Upper lobe of right lung (tissue), 1 donor: ENCODE results near the gene ANKRD11. TPM values are rescaled to one million over a fixed set of nuclear protein-coding genes. Genes with fewer than 3 reads are reported as not detected.

Experiments used
- ATAC-seq: fragments of 200-7000 bp; cut with Tn5 transposase; one replicate; pipeline ENCODE4 v1.9.1; 2020; ENCODE audit warnings: mild to moderate bottlenecking, moderate library complexity
- DNase-seq: peaks from one replicate; pipeline ENCODE4 v3.0.0-alpha.2; 2020
- H3K27ac ChIP-seq: fragments of 200-600 bp; one replicate; pipeline ENCODE4 v1.8.0; 2022
- H3K27me3 ChIP-seq: fragments of 200-600 bp; one replicate; pipeline ENCODE4 v1.8.0; 2022; ENCODE audit warnings: mild to moderate bottlenecking
- H3K36me3 ChIP-seq: fragments of 200-600 bp; one replicate; pipeline ENCODE4 v1.8.0; 2022
- H3K4me1 ChIP-seq: fragments of 200-600 bp; one replicate; pipeline ENCODE4 v1.8.0; 2022
- H3K4me3 ChIP-seq: fragments of 200-600 bp; one replicate; pipeline ENCODE4 v1.8.0; 2022; ENCODE audit warnings: mild to moderate bottlenecking
- H3K9me3 ChIP-seq: fragments of 200-600 bp; one replicate; pipeline ENCODE4 v1.8.0; 2022
- intact Hi-C: fragments of 100-400 bp; cut with DNase I; formaldehyde crosslinking; loops from one replicate; pipeline ENCODE4 v1.11.0; 2022
- total RNA-seq: library from RNA; stranded (reverse); fragmentation: NEBNext Ultra II Directional; extraction: Animal tissue kit (Norgen Biotek cat#: 25700); gene quantifications from one replicate; pipeline ENCODE4 v1.2.1, GENCODE V29; 2021
- TF ChIP-seq, protein P1 (sequence below): fragments of 200-600 bp; IDR thresholded peaks from one replicate; pipeline ENCODE4 v1.8.0; 2022; ENCODE audit warnings: antibody characterized with exemption
- donor health status: DM: no; HTN: yes; CAD: no; lungs with severe emphysema.

The ANKRD11 gene
- total RNA-seq, 1 donor from 2014 or later = 125 TPM

DNA sequence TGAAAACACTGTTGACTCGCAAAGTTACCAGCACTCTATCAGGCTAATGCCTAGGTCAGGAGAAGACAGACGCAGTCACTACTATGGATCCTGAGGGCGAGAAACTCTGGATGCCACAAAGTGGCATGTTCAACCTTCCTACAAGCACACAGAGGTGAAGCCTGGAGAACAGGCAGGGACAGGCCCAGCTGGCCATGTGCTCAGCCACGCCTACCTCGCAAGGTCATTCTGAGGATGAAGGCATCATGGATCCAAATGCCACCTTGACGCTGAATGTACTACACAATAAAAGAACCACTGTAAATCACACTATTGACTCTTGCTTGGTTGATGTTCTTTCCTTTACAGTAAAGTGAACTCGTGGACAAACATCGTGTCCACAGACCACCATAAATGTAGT lies 85.8 kb downstream of the ANKRD11 start:
- TF ChIP-seq, protein P1, sequence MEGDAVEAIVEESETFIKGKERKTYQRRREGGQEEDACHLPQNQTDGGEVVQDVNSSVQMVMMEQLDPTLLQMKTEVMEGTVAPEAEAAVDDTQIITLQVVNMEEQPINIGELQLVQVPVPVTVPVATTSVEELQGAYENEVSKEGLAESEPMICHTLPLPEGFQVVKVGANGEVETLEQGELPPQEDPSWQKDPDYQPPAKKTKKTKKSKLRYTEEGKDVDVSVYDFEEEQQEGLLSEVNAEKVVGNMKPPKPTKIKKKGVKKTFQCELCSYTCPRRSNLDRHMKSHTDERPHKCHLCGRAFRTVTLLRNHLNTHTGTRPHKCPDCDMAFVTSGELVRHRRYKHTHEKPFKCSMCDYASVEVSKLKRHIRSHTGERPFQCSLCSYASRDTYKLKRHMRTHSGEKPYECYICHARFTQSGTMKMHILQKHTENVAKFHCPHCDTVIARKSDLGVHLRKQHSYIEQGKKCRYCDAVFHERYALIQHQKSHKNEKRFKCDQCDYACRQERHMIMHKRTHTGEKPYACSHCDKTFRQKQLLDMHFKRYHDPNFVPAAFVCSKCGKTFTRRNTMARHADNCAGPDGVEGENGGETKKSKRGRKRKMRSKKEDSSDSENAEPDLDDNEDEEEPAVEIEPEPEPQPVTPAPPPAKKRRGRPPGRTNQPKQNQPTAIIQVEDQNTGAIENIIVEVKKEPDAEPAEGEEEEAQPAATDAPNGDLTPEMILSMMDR = no peak
- Histone ChIP-seq H3K4me3 (no peak overlapping the region), H3K9me3 (no peaks in the 10 kb centered on the region), H3K27me3 (no peaks in the 10 kb centered on the region), H3K27ac (no peak overlapping the region), H3K4me1 (peaks cover 45% of the 10 kb centered on the region), H3K36me3 (no peaks in the 10 kb centered on the region)
- intact Hi-C loops = no loop called here
- no peak for DNase-seq
- no peak for ATAC-seq

GRCh38 chr16:89402962-89403361 lies 87.4 kb downstream of the ANKRD11 start:
- Histone ChIP-seq H3K36me3 (no peaks in the 10 kb centered on the region), H3K4me1 (peaks cover 29% of the 10 kb centered on the region), H3K4me3 (no peak overlapping the region), H3K27ac (no peak overlapping the region), H3K9me3 (no peaks in the 10 kb centered on the region), H3K27me3 (no peaks in the 10 kb centered on the region)
- DNase-seq (no peak), ATAC-seq (peak; percentile 16)
- intact Hi-C loops = no loop called here
- TF ChIP-seq, protein P1 = no peak

GRCh38 chr16:89401641-89402445 lies 88.5 kb downstream of the ANKRD11 start:
- no peaks in the 10 kb centered on the region for H3K27me3 ChIP-seq
- DNase-seq (no peak), ATAC-seq (no peak)
- no peak overlapping the region for H3K27ac ChIP-seq
- no peaks in the 10 kb centered on the region for H3K36me3 ChIP-seq
- no peaks in the 10 kb centered on the region for H3K9me3 ChIP-seq
- H3K4me3 ChIP-seq = no peak overlapping the region
- TF ChIP-seq, protein P1 = no peak
- intact Hi-C loops = no loop called here
- H3K4me1 ChIP-seq = peaks cover 18% of the 10 kb centered on the region

DNA sequence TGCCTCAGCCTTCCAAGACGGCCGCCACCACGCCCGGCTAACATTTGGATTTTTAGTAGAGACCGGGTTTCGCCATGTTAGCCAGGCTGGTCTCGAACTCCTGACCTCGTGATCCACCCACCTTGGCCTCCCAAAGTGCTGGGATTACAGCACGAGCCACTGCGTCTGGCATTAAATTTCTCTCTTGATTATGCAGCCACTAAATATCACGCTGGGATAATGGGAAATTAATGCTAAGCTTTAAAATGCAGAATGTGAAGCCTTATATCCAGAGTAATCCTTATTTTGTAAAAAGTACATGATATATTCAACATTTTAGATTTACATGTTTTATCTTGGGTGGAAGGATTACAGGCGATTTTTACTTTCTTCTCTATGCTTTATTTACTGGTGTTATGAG lies 89.2 kb downstream of the ANKRD11 start:
- DNase-seq (no peak), ATAC-seq (no peak)
- Histone ChIP-seq H3K27me3 (no peaks in the 10 kb centered on the region), H3K4me3 (no peak overlapping the region), H3K27ac (no peak overlapping the region), H3K4me1 (peaks cover 15% of the 10 kb centered on the region), H3K36me3 (no peaks in the 10 kb centered on the region), H3K9me3 (no peaks in the 10 kb centered on the region)
- TF ChIP-seq, protein P1 = no peak
- intact Hi-C loops = no loop called here

DNA sequence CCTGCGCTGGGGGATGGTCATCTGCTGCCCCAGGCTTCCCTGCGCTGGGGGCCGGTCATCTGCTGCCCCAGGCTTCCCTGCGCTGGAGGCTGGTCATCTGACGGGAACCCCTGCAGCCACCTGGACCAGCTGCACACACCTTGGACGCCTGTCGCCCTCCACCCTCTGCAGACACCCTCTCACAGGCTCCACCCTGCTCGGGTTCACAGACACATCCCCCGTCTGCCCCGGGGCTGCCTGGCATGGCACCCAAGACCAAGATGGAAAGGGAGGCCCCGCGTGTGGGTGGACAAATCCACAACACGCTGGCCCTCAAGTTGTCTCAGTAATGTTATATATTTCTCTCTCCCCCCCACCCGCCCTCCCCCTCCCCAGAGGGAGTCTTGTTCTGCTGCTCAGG lies 89.6 kb downstream of the ANKRD11 start:
- Histone ChIP-seq H3K4me1 (peaks cover 18% of the 10 kb centered on the region), H3K4me3 (no peak overlapping the region), H3K9me3 (no peaks in the 10 kb centered on the region), H3K36me3 (no peaks in the 10 kb centered on the region), H3K27ac (no peak overlapping the region), H3K27me3 (no peaks in the 10 kb centered on the region)
- intact Hi-C loops = no loop called here
- DNase-seq (no peak), ATAC-seq (no peak)
- TF ChIP-seq, protein P1 = no peak
